Activated effector memory CD4-positive, alpha-beta T cell treated with Interleukin-2 at 50 U/mL for 16 hours (primary cell): Measurements from ENCODE around the gene FOXP1.

Source experiments
- DNase-seq: peaks from one replicate; pipeline ENCODE4 v3.0.0-alpha.2; 2020

FOXP1 gene

DNA sequence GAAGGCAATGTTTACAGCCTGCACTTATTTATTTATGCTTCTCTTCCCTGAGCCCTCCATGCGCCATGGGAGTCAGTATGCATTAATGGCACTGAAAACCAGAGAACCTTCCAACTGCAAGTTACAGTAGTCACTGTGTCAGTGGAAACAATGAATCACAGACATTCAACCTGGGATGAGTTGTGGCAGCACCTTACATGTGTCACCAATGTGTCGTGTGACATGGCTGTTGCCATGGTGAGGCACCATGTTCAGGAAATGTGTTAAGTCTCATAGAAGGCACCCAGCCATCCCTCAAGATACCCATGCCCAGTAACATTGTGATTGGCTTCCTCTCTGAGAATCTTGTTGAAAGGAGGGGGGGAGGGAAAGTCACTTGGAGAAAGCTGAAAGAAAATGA lies 105.0 kb downstream of the FOXP1 start:
- DNase-seq = no peak

DNA sequence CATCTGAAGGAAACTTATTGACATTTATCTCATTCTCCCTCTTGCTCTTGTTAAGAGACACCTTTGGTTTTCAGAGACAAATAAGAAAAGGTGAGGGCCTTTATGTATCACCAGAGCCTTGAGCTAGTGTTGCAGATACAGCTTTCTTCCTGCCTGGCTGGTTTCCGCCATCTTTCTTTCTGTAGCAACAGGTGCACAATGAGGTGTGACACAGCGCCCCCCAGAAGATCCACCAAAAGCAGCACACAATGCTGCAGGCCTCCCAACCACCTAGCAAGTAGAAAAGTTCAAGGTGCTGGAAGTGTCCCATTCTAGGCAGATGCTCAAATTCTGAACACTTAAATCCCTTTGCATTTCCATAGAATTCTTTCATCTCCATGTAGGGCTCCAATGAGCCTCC lies 106.6 kb downstream of the FOXP1 start:
- DNase-seq = no peak

DNA sequence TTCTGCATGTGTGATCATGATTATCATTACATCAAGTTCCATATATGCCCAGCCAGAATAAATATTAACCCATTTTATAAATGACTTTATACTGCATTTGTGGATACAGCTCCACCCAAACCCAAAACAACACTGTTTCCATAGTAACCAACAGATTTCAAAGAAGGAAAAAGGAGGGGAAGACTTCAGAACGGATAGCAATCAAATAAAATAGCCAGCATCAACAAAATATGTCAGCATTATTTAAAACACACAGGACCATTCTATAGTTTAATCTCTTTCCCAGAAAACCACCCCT lies 114.4 kb downstream of the FOXP1 start:
- no peak for DNase-seq

DNA sequence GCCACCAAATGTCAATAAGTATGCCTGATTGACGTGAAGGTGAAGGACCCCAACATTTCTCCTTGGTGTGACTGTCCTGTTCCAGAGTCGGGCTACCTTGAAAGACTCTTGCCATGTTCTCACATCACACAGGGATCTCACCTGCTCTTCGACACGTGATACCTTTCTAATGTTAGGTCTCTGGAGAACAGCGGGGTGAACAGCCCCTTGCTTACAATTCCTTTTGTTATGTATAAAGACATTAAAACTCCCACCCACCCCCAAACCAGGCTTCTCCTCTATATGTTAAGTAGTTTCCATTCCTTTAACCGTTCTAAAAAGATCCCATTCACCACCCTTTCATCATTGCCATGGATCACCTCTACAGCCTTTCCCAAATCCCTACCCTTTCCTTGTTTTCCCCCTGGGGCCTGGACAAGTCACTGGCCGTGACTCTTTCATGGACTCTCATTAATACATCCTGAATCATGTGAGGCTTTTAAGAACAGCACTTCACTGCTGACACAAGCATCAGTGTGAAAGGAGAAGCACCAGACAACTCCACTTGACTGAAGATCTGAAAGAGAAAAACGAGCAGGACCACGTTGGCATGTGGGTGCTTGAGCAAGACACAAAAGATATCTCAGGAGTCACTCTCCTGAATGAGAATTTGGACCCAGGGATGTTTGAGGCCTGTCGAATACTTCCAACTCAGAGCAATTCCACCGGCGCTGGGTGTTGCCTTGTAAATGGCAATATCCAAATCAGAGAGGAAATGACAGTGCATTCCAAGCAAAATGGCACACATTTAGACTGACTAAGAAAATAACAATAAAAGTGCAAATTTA lies 115.0 kb downstream of the FOXP1 start:
- no peak for DNase-seq

DNA sequence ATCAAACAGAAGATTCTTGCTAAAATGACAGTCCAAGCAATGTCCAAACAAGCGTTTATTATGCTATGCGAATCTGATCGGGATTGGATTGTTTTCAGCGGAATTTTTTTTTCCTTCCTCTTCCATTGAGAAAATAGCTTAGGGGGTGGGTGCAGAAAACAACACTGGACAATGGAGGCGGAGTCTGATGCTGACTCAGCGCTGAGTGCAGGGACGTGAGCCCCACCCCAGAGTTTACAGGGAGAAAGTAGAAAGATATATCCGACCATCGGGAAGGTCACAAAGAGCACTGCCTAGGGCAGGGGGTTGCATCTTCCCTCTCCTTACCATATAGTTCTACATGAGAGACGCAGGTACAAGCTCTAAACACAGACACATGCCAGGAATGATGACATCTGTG lies 117.0 kb downstream of the FOXP1 start:
- DNase-seq = no peak

DNA sequence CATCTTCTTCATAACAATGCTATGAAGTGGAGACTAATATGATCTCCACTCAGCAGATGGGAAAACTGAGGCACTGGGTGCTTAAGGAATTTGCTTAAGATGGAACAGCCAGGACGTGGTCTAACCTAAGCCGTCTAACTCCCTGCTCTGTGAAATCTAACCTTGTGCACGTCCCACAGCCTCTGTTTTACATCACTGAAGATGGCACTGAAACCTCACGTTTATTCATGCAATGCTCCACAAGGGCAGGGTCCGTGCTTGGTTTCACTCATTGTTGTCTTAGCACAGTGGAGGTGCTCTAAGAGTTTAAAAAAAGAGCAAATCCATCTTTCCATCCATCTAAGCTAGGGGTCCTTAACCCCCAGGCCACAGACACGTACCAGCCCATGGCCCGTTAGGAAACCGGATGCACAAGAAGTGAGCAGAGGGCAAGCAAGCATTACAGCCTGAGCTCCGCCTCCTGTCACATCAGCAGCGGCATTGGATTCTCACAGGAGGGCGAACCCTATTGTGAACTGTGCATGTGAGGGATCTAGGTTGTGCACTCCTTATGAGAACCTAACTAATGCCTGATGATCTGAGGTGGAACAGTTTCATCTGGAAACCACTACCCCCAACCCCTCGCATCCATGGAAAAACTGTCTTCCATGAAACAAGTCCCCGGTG lies 118.0 kb downstream of the FOXP1 start:
- DNase-seq = no peak

DNA sequence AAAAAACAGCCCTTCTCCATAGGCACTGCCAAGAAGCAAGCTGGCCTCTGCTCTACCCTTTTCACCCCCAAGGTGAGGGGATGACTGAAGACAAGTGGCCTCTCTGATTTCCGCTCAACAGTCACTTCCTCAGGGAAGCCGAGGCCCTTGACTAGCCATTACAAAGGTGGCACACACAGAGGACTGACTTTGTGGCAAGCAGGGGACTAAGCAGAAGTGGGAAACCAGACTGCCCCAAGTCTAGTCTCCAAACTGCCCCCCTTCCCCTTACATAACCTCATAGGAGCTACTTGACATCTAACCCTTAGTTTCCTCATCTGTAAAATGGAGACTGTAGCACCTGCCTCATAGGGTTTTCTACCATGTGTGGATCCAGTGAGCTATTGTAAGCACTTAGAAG lies 118.9 kb downstream of the FOXP1 start:
- DNase-seq = no peak

DNA sequence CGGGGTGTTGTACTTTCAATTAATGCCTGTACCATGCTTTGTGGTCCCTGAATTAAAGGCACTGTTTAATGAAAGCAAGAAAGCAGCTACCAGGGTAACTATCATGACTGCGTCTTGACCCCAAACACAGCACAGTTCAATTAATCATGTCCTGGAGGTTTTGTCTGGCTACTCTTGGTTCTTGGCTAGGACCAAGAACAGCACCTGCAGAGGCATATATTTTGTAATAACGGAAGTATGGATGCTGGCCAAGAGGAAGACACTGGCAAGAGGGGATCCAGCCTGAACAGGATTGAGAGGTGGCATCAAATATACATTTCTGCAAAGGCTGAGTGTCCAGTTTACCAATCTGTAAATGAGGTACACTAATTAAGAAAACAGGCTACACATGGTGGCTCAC lies 119.9 kb downstream of the FOXP1 start:
- no peak for DNase-seq

DNA sequence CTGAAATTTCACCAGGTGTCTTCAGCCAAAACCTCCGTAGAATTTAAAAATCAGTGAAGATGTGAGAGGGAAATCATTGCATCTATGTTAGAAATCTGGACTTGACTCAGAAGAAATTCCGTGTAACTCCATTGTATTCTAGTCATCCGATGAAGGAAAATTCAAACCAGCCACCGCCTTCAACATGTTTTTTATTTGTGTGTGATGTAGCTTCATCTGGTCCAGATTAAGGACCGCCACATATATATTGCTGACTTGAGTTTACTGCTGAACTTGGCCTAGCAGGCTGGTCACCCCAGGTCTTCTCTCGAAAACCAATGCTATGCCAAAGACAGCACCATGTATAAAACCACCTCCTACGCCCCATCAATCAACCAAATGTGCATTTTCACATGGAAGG lies 120.9 kb downstream of the FOXP1 start:
- DNase-seq = no peak

DNA sequence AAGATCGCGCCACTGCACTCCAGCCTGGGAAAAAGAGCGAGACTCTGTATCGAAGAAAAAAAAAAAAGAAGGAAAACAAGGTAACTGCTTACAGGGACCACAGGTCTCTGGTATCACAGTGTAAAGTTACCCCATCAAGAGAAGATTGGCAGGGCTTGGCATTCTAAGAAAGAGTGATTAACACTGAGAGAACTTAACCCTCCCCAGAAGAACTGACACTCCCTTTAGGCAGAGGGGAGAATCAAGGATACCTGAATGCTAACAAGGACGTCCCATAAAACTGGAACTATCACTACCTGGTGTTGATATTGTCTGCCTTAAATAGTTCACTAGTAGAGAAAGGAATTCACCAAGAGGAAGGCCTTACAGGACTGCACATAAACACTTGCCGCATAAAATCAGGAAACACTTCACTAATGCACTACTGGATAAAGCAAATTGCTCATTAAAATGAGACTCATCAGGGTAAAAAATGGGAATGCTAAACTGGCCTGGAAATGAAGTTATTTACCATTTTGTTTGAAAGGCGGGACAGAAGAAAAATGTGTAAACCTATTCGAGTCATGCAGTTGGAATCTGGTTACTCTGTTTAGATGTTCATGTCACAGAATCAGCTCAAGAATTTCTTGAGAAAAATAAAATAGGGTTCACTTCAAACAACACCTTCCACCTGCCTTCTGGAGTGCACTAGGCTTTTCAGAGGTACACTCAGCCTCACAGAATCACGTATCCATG lies 121.6 kb downstream of the FOXP1 start:
- DNase-seq = no peak

DNA sequence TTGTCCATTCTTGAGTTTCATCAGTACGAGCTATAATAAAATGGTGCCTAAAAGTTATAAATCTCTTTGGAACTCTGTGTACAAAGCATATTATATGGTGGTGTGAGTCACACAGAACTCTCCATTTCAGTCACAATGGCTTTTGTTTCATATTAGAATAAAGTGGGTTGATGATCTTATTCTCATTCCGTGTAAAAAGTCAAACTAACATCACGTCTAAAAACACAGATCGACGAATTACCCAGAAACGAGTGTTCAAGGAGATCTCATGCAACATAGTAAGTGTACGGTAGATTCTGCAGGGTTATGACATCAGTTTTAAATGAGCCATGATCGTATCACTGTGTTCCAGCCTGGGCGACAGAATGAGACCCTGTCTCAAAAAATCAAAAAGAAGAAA lies 122.4 kb downstream of the FOXP1 start:
- DNase-seq = no peak

DNA sequence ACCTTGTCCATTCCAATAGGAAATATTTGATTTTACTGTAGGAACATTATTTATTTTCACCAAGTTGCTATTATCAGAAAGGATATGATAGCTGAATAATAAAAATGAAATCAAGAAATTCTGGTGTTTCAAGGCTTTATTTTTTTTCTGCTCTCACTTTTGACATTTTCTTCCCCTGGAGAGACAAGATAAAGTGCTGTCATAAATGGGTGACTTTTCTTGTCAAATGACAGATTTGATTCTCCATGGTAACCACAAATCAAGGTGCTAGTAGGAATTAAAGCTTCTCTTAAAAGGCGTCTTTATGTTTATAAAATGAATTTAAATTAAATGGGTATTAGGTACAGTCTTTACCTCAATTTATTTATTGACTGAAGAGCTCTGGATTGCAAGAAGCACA lies 124.6 kb downstream of the FOXP1 start:
- DNase-seq = no peak

DNA sequence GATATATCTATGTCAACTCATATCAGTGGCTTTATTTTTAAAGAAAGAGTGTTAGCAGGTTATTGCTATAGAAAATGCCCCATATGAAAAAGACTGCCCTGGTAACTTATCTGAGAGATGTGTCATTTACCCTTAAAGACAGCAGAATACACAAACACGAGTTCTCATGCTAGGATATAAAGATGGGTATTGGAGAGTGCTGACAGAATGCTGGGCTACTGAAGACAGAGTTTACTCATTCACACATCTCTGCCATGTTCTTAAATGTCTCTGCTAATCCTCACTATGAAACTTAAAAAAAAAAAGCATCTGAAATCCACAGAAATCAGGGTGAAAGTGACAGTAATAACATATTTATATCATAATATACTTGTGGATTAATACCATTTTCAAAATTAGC lies 126.7 kb downstream of the FOXP1 start:
- no peak for DNase-seq

DNA sequence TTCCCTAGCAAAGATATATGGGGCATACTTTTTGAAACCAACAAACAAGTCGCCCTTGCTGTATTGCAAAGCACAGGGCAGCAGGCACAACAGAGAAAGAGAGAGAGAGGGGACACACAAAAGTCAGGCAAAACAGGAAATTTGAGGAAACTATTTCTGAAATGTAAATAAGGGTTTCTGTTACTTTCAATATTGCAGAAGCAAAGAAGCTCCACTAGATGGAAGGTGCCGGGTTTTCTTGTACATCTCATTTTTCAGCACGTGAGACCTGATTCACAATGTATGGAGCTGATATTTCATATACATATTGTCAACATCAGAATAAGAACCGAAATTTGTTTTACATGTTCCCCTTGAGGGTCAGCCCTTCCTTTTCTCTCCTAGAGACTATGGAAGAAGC lies 127.4 kb downstream of the FOXP1 start:
- DNase-seq = no peak

DNA sequence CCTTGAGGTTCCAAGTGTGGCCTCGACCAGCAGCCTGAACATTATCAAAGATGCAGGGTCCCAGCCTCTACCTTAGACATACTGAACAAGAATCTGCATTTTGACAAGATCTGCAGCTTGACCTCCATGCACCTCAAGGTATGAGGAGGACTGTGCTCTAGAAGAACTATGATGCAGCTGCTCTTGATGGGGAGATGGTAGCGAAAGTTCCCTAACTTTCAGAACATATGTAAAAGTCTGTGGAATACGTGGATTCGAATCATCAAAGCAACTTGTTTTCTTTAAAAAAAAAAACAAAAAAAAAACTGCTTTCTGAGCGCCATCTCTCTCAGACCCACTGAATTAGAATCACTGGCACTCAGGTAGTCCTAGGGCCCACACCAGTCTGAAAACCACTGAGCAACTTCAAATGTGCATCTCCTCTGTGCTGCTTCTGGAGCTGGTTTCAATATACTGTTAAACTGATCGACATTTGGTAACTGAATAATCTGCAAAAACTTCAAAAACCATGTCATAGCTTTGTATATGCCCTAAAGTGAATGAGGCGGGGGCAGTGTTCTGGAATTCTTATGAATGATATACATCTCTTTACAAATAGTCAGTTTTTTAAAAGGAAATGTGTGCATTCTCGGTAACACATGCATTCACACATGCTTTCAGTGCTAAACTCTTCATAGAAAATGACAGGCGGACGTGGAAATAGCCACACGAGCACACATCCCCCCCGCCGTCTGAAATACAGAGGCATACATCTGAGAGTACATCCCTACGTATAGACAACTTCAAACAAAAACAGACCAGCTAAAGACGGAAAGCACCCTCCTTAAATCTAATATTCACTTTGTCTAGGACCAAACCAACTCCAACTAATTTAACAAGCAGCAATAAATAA lies 128.8 kb downstream of the FOXP1 start:
- DNase-seq = no peak

DNA sequence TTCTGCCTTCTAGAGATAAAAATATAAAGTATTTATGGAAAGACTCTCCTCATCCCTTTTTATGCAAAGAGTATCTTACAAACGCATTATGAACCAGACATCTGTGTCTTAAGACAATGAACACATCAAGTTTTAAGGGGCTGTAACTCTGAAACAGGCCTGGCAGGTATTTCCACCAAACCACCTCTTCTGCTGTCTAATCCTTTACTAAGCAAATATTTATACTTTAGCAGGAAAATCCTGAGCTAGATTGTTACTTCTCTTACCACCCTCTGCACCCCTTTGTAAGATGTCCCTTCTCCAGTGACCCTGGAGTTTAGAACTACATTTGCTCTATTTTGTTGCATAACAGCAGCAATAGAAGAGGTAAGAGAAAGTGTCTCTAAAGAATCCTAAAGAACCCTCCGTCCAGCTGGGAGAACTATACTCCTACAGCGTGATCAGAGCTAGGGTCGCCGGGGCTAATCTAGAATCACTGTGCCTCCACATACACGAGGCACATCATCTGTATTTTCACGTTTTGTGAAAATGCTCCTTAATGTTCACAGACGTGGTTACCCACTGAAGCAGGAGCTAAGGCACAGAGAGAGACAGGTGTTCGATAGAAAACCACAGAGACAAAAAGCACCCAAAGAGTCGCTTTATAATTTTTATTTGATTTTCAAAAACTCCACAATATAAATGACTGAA lies 129.6 kb downstream of the FOXP1 start:
- DNase-seq = no peak

DNA sequence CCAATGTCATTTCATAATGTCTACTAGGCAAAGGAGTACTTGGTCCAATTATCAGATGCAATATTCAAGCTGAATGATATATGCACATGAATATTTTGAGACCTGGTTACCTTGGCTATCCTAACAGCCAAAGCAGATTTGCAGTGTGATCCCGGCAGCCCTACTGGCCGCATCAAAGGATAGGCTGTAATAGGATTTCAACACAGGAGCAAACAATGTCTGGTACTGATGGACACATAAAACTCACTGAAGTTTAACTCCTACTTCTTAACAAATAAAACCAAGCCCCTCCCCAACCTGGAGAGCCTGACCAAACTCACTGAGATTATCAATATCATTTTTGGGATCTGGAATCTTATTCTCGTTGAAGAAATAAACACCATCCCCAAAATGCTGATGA lies 130.2 kb downstream of the FOXP1 start:
- DNase-seq = no peak

DNA sequence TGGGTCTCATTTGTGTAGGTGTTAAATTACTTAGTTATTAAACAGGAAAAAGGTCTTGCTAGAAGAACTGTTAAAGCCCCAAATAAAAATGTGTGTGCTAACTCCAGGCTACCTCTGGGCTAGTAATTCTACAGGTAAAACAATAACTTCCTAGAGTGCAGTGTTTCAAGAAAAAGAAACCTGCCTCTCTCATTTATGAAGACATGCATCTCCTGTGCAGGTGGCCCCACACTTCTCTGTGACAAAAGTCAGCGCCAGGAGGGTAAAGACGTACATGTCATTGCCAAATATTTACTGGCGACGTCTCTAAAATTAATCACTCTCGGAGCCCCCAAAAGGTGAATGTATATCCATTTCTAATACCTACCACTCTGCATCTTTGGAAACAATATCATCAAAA lies 131.7 kb downstream of the FOXP1 start:
- DNase-seq = no peak

DNA sequence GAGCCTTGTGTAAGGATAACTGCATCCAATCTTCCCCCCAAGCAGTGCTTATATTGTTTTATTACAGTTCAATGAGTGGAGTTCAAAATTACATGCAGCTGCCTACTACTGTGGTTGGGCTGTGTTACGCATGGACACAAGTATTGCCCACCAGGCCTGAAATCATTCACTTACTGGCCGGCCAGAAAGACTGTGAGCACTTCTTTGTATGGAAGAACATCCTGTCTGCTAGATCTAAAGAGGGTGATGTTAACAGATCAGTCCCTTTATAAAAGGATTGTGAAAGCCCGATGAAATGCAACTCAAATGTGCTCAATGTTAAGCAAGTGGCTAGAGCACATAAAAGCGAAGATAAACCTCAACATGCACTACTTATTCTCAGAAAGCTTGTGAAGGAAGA lies 132.5 kb downstream of the FOXP1 start:
- DNase-seq = no peak

DNA sequence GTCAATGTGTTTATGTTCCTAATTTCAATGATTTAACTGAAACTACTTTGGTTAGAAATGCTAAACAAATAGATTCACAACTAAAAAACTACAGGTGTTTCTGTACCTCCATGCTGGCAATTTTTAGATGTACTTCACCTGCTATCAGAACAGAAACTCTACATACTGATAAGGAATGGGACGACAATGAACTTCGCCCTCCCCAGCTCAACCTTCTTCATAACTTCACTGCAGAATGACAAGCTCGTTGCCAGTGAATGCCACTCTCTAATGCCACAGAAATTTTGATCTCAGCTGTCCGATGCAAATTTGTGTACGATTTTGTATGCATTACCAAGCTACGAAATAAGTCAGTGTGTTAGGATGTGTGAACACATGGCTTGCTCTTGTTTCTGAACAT lies 133.4 kb downstream of the FOXP1 start:
- no peak for DNase-seq

DNA sequence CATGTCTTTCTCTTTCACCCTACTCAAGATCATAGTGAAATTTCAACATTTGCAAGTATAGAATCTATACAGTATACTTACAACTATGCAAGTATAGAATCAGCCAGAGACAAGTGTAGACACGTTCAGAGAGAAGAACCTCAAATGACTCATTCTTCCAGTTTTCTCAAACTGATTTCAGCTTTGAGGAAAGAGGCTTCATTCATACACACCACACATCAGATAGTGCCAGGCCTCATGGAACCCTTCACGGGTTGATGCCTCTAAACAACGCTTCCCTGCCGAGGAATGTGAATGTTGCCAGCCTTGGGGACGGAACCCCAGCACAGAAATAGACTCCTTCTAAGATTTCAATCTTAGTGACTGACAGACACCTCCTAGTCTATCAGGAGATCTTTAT lies 135.7 kb downstream of the FOXP1 start:
- no peak for DNase-seq

DNA sequence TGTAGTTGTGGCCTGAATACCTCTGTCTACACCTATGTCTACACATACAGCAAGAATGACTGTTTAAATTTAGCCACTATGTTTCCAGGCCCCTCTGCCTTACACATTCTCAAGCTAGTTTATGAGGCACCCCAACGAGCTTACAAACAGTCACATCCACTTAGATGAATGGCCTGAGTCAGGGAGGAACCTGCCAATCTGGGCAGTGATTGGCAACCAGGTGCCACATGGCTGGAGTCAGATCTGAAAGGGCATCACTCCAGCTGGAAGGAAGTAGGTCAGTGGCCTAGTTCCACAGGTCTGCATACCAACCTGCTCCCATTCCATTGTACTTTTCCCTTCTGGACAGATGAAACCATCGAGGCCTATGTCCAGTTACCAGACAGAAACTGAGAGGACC lies 136.3 kb downstream of the FOXP1 start:
- no peak for DNase-seq

DNA sequence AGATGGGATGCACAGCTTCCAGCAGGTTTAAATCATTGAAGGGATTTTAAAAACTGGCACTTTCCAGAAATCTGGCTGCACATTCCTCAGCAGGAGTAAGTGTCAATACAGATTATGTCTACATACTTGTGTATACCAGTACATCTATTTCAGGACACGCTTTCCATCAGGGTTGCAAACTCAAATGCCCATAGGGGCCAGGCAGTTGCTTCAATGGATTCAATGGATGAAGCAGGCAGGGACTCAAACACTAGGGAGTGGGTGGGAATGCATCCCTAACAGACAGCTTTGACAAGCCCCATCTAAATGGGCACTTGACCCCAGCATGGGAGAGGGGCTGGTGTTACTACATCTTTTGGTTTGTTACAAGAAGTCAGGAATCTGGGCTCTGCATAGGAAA lies 136.8 kb downstream of the FOXP1 start:
- no peak for DNase-seq
